GM19328 (cell line): ENCODE results near the gene GNA15.
"Not testable (repeated sequence)": the region's sequence is repeated elsewhere in the genome, so short reads cannot be mapped to it uniquely, and the experiment has no call there.

ENCODE experiments used
- ATAC-seq: cut with Tn5 transposase; IDR thresholded peaks from one replicate; pipeline ENCODE4 v1.9.1; 2021; ENCODE audit warnings: mild to moderate bottlenecking, moderate library complexity; ENCODE audit not compliant: unreplicated experiment

GNA15 gene

GRCh38 chr19:3146677-3147100 lies 10.9 kb downstream of the GNA15 start:
- no peak for ATAC-seq

DNA sequence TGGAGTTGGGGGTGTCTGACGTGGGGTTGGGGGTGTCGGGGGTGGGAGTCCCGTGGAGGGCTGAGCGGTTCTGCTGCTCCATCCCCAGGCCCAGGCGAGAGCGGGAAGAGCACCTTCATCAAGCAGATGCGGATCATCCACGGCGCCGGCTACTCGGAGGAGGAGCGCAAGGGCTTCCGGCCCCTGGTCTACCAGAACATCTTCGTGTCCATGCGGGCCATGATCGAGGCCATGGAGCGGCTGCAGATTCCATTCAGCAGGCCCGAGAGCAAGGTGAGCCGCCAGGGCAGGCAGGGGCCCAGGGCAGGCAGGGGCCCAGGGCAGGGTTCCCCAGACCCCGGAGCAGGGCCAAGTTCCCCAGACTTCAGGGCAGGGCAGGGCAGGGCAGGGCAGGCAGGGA lies 12.7 kb downstream of the GNA15 start:
- ATAC-seq, result no peak

DNA sequence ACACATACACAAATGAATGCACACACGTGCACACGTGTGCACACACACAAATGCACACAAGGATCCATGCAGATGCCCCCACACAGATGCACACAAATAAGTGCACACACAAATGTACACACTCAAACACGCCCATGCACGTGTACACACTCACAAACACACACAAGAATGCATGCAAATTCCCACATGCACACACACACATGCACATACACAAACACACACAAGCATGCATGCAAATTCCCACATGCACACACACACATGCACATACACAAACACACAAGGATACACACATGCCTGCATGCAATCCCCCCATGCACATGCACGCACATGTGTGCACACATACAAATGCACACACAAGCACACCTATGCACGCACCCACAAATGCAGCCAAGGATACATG lies 13.3 kb downstream of the GNA15 start:
- ATAC-seq, result no peak

DNA sequence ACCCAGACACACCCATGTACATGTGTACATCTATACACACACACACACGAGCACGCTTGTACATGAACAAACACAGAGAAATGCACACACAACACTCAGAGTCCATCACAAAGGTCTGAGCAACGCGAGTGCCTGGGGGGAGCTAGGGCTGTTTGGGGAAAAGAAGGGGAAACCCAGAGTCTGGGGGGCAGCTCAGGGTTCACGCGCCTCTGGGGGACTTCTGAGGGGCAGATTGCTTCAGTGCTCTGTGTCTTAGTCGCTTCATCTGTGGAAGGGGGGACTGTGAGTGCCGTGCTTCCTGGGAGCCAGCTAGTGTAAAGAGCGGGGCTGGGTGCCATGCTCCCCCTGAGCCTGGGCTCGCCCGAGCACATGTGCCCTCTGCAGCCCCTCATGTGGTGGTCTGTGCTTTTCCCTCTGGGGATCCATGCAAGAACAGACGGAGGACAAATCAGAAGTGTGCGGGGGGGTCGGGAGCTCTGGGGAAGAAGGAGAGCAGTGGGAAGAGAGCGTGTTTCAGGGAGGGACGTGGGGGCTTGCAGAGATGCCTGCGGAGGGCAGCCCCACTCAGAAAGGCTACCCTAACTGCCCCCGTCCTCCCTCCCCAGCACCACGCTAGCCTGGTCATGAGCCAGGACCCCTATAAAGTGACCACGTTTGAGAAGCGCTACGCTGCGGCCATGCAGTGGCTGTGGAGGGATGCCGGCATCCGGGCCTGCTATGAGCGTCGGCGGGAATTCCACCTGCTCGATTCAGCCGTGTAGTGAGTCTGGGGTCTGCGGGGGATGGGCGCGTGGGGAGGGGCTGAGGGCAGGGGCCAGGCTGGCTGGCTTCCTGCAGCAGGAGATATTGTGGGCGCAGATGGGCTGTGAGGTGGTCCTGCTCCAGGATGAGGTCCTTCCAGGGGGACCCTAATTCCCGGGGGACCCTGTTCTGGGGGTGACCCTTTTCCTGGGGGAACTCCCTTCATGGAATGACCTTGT lies 14.0 kb downstream of the GNA15 start:
- ATAC-seq, result no peak

- ATAC-seq, result no peak
Measured at GRCh38 chr19:3150739-3151329, 15.0 kb downstream of the GNA15 start.

DNA sequence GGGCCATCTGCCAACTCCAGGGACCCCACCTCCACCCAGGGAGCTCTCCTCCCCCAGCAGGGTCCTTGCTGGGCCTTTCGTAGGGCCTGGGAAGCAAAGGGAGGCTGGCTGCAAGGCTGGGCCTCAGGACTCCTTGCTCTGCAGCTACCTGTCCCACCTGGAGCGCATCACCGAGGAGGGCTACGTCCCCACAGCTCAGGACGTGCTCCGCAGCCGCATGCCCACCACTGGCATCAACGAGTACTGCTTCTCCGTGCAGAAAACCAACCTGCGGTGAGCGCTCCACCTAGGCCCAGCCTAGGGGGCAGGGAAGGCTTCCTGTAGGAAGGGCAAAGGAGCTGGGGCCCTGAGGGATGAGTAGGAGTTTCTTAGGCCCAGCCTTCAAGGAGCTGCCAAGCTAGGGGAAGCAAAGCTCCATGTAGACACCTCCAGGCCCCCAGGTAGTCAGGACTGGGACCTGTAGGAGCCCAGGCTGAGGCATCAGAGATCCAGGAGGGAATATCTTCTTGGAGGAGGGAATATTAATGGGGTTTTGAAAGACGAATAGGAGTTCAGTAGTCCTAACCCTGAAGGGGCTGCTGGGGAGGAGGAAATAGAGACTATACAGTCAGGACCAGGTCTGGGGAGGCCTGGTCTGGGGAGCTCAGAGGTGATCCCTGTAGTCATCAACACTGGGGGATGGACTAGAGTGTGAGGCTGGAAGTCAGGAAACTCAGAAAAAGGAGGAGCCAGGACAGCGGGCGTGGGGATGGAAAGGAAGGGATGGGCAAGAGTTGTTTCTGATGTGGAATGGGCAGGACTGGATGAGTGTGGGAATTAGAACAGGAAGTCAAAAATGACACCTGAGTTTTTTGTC lies 16.0 kb downstream of the GNA15 start:
- ATAC-seq, result no peak

- ATAC-seq, result no peak
Measured at GRCh38 chr19:3152419-3152780, 16.6 kb downstream of the GNA15 start.

DNA sequence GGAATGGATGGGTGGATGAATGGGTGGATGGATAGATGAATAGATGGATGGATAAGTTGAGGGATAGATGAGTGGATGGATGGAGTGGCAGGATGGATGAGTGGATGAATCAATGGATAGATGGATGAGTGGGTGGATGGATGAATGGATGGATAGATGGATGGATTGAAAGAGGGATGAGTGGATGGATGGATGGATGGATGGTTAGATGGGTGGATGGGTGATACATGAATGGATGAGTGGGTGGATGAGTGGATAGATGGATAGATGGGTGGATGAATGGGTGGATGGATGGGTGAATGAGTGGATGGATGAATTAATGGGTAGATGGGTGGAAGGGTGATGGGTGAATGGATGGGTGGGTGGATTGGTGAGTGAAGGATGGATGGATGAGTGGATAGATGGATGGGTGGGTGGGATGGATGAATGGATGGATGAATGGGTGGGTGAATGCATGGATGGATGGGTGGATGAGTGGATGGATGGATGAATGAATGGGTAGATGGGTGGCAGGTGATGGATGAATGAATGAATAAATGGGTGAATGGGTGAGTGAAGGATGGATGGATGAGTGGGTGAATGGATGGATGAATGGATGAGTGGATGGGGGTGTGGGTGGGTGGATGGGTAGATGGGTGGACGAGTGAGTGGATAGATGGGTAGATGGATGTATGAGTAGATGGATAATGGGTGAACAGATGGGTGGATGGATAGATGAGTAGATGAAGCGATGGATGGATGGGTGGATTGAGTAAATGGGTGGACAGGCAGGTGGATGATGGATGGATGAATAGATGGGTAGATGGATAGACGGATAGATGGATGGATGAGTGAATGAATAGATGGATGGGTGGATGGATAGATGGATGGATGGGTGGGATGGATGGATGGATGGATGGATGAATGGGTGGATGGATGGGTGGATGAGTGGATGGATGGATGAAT lies 17.7 kb downstream of the GNA15 start:
- no peak for ATAC-seq

DNA sequence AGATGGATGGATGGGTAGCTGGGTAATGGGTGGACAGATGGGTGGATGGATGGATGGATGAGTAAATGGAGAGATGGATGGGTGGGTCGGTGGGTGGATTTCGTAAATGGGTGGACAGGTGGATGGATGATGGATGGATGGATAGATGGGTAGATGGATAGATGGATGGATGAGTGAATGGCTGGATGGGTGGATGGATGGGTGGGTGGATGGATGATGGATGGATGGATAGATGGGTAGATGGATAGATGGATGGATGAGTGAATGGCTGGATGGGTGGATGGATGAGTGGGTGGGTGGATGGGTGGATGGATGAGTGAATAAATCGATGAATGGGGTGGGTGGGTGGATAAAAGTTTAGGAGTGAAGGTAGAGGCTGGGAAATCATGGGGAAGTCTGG lies 18.6 kb downstream of the GNA15 start:
- ATAC-seq, result not testable (repeated sequence)

DNA sequence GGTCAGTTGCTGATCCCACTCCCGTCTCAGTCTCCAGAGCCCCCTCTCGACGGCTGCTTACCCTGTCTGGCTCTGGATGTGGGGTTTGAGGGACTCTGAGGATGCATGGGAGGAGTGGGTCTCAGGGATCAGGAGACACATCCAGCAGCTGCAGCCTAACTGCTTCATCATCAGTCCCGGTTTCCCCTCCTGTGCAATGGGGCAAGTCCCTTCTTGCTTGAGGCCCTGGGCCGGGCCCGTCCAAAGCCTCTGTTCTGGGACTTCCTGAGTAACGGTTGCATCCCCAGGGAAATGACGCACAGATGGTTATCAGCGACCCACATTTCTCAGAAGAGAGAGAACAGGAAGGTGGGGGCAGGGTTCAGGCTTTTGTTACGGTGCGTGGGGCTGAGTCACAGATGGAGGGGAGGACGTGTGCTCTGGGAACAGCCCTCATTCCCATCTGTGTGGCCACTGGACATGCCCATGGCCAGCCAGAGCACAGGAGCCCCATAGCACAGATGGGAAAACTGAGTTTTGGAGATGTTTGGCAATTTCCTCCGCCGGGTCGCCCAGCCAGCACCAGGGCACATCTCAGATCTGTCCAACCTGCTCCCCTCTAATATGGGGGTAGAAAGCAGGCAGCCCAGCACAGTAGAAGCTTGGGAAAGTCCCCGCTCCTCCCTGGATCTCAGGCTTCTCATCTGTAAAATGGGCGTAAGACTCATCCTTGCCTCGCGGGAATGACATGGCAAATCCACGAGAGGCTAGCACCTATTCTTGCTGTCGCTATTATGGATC lies 19.3 kb downstream of the GNA15 start:
- no peak for ATAC-seq

DNA sequence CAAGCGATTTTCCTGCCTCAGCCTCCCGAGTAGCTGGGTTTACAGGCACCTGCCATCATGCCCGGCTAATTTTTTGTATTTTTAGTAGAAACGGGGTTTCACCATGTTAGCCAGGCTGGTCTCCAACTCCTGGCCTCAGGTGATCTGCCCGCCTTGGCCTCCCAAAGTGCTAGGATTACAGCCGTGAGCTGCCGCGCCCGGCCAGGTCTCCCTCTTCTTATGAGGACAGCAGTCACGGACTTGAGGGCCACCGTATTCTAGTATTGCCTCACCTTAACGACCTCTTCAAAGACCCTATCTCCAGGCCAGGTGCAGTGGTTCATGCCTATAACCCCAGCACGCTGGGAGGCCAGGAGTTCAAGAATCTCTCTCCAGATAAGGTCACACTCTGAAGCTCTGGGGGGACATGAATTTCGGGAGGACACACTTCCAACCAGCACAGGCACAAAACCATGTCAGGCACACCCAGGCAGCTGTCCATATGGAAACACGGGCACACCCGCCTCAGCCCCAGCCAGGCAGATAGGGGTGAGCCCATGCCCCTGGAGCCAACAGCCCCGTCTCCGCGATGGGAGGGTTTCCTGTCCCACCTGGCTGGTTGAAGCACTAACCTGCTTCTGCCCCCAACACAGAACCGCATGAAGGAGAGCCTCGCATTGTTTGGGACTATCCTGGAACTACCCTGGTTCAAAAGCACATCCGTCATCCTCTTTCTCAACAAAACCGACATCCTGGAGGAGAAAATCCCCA lies 21.4 kb downstream of the GNA15 start:
- no peak for ATAC-seq

DNA sequence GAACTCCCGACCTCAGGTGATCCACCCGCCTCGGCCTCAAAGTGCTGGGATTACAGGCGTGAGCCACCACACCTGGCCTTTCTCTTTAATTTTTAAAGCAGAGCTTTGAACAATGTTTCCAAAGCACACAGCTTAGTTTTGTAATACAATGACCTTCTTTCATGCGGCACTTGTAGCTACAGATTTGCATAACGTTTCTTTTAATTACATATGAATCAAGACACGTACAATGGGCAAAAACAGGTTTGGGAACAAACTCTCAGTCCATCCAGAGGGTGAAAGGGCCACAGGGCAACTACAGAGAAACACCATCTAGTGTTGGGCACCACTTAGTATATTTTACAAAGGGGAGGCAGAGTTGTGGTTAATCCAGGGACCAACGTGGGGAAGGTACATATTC lies 23.7 kb downstream of the GNA15 start:
- ATAC-seq, result no peak

DNA sequence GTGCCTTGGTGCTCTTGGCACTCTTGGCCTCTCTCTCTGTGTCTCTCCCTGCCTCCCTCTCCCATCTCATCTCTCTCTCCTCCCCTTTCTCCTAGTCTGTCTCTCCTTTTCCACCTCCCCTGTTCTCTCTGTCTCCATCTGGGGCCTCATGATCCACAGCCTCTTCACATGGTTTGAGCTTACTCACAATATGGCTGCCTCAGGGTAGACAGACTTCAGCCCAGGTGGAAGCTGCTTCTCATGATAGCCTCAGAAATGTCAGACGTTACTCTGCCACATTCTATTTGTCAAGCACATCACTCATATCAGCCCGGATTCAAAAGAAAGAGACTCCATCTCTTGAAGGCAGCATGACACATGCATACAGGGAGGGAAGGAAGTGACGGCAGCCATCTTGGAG lies 24.4 kb downstream of the GNA15 start:
- no peak for ATAC-seq

GRCh38 chr19:3161453-3161852 lies 25.6 kb downstream of the GNA15 start:
- ATAC-seq, result no peak

- ATAC-seq, result no peak
Measured at GRCh38 chr19:3162418-3163229, 26.8 kb downstream of the GNA15 start.

- ATAC-seq, result no peak
Measured at GRCh38 chr19:3163230-3163886, 27.5 kb downstream of the GNA15 start.

DNA sequence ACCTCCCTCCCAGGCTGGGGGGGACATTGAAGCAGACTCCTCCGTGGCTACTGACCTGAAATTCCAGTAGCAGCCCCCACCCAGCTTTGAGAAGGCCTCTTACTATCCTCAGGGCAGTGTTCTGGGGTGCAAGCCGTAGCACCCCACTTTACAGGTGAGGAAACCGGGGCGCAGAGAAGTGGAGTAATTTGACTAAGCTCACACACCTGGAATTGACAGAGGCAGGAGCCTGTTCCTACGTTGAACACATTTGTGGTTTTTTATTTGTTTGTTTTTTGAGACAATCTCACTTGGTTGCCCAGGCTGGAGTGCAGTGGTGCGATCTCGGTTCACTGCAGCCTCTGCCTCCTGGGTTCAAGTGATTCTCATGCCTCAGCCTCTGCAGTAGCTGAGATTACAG lies 28.1 kb downstream of the GNA15 start:
- ATAC-seq, result no peak
